ENCODE measurements around the gene KRT80. TPM values are rescaled to one million over a fixed set of nuclear protein-coding genes. Genes with fewer than 3 reads are reported as not detected.

Gene KRT80
- total and polyA plus RNA-seq, 10 donors: 0.03 to 0.37 (median 0.17) TPM; not detected in 7

DNA sequence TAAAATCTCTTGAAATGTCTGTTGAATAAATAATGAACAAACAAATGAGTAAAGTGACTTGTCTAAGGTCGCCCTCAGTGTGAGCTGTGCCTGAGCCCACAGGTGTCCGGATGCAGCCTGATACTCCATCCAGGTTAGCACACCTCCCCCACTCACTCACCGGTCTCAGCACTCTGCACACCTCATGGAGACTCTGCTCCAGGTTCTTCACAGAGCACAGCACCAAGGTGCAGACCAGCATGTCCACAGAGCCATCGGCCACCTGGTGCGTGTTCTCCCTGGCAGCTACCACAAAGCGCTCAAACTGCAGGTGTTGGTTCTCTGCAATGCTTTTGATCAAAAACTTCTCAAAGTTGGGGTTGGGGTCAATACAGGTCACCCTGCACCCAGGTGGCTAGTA lies 37.1 kb upstream of the KRT80 start:
- no peak overlapping the region for H3K27ac ChIP-seq

DNA sequence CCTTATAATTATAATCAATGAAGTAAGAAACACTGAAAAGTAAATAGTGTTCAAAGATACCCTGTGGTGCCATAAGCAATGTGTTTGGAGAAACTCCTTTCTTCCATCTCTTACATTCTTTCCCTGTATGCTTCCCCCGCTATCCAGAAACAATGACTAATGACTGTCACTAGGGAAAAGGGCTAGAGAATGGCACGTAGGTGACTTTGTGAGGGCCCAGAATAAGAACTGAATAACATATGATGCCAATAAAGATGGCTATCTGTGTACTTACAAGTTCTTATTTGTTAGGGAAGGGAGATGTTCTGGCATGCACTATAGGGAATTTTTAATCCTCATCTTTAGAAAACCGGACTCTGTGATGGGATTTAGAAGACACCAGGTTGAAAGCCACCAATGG lies 36.6 kb upstream of the KRT80 start:
- H3K4me1 ChIP-seq: peaks cover 0 to 24% (median 13%) of the 10 kb centered on the region in 6 donors
- H3K9me3 ChIP-seq: no peaks in the 10 kb centered on the region

More for the DNA sequence above, 37.1 kb upstream of the KRT80 start:
- Histone ChIP-seq H3K4me3 (no peak overlapping the region), H3K9me3 (no peaks in the 10 kb centered on the region), H3K36me3 (no peaks in the 10 kb centered on the region), H3K4me1 (peaks cover 0 to 30% (median 15%) of the 10 kb centered on the region in 6 donors), H3K27me3 (replicated peaks in 1 of 7) (peaks cover 5 to 71% (median 20%) of the 10 kb centered on the region in 7 donors)
- intact Hi-C loops (cut with DNase I; ENCODE audit: low total_unique reads): no loop called here
- TF ChIP-seq POLR2AphosphoS5 (IDR thresholded peaks at IDR 0.05): no peak
- TF ChIP-seq POLR2A (IDR thresholded peaks at IDR 0.05): no peak
- TF ChIP-seq, protein P1, sequence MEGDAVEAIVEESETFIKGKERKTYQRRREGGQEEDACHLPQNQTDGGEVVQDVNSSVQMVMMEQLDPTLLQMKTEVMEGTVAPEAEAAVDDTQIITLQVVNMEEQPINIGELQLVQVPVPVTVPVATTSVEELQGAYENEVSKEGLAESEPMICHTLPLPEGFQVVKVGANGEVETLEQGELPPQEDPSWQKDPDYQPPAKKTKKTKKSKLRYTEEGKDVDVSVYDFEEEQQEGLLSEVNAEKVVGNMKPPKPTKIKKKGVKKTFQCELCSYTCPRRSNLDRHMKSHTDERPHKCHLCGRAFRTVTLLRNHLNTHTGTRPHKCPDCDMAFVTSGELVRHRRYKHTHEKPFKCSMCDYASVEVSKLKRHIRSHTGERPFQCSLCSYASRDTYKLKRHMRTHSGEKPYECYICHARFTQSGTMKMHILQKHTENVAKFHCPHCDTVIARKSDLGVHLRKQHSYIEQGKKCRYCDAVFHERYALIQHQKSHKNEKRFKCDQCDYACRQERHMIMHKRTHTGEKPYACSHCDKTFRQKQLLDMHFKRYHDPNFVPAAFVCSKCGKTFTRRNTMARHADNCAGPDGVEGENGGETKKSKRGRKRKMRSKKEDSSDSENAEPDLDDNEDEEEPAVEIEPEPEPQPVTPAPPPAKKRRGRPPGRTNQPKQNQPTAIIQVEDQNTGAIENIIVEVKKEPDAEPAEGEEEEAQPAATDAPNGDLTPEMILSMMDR (IDR thresholded peaks at IDR 0.05 in 8 of 11, conservative IDR thresholded peaks at IDR 0.05 in 3 of 11): no peak
- peak; percentile 23 for DNase-seq
- 88 to 96% (median 91%) methylated on average over 6 of the region's 6 CpGs for WGBS, 5 donors

DNA sequence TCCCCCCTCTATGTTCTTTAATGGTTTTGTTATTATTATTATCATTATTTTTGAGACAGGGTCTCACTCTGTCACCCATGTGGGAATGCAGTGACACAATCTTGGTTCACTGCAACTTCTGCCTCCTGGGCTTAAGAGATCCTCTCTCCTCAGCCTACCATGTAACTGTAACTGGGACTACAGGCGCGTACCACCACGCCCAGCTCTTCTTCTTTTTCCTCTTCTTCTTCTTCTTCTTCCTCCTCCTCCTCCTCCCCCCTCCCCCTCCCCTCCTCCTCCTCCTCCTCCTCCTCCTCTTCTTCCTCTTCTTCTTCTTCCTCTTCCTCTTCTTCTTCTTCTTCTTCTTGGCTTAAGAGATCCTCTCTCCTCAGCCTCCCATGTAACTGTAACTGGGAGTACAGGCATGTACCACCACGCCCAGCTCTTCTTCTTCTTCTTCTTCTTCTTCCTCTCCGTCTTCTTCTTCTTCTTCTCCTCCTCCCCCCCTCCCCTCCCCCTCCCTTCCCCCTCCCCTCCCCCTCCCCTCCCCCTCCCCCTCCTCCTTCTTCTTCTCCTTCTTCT lies 35.9 kb upstream of the KRT80 start:
- DNase-seq: no peak
- Histone ChIP-seq H3K27me3 (replicated peaks in 1 of 7) (peaks cover 0 to 69% (median 18%) of the 10 kb centered on the region in 7 donors), H3K36me3 (no peaks in the 10 kb centered on the region), H3K4me3 (no peak overlapping the region), H3K4me1 (peaks cover 0 to 18% (median 8%) of the 10 kb centered on the region in 6 donors), H3K27ac (no peak overlapping the region), H3K9me3 (no peaks in the 10 kb centered on the region)
- TF ChIP-seq, protein P1 (IDR thresholded peaks at IDR 0.05 in 8 of 11, conservative IDR thresholded peaks at IDR 0.05 in 3 of 11): no peak
- intact Hi-C loops (cut with DNase I; ENCODE audit: low total_unique reads): no loop called here
- WGBS, 5 donors: 46 to 77% (median 54%) methylated on average over 5 of the region's 5 CpGs

More for the DNA sequence above, 36.6 kb upstream of the KRT80 start:
- 45 to 83% (median 73%) methylated on average over 3 of the region's 3 CpGs for WGBS, 5 donors
- intact Hi-C loops (cut with DNase I; ENCODE audit: low total_unique reads): no loop called here
- Histone ChIP-seq H3K27ac (no peak overlapping the region), H3K36me3 (no peaks in the 10 kb centered on the region), H3K27me3 (replicated peaks in 1 of 7) (peaks cover 3 to 69% (median 18%) of the 10 kb centered on the region in 7 donors), H3K4me3 (no peak overlapping the region)
- DNase-seq: no peak
- TF ChIP-seq, protein P1 (IDR thresholded peaks at IDR 0.05 in 8 of 11, conservative IDR thresholded peaks at IDR 0.05 in 3 of 11): no peak
- TF ChIP-seq POLR2AphosphoS5 (IDR thresholded peaks at IDR 0.05) (no peak), POLR2A (IDR thresholded peaks at IDR 0.05) (no peak)

DNA sequence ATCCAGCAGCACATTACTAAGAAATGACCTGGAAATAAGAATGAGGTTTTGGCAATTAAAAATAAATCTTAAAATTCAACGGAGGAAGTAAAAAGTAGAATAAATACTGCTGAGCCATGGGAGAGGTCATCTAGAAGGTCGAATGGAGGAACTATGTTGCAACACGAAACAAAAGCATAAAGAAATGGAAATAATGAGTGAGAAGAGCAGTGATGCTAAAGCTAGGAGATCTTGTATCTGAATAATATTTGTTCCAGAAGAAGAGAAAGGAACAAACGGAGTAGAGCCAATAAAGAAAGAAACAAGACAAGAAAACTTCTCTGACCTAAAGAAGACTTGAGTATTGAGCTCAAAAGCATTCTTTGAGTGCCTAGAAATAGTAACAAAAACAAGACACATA lies 34.6 kb upstream of the KRT80 start:
- H3K4me3 ChIP-seq: no peak overlapping the region
- peaks cover 0 to 6% (median 0%) of the 10 kb centered on the region in 6 donors for H3K4me1 ChIP-seq
- H3K27me3 ChIP-seq (replicated peaks in 1 of 7): peaks cover 0 to 69% (median 9%) of the 10 kb centered on the region in 7 donors
- TF ChIP-seq POLR2A (IDR thresholded peaks at IDR 0.05) (no peak), POLR2AphosphoS5 (IDR thresholded peaks at IDR 0.05) (no peak)
- TF ChIP-seq, protein P1 (IDR thresholded peaks at IDR 0.05 in 8 of 11, conservative IDR thresholded peaks at IDR 0.05 in 3 of 11): no peak
- H3K27ac ChIP-seq: peak overlapping the region in 1 of 8 donors; percentile 11
- intact Hi-C loops (cut with DNase I; ENCODE audit: low total_unique reads): no loop called here
- no peaks in the 10 kb centered on the region for H3K36me3 ChIP-seq
- no peak for DNase-seq
- 41 to 72% (median 61%) methylated on average over 4 of the region's 4 CpGs for WGBS, 5 donors
- no peaks in the 10 kb centered on the region for H3K9me3 ChIP-seq

Measured in spleen (tissue), 11 donors.